HepG2 (cell line): ENCODE results near the gene MGAT5. TPM values are rescaled to one million over a fixed set of nuclear protein-coding genes. Genes with fewer than 3 reads are reported as not detected.

Source experiments
- ATAC-seq: fragments of 200-7000 bp; cut with Tn5 transposase; 3 replicates; pipeline ENCODE4 v1.9.1; 2020; ENCODE audit warnings: mild to moderate bottlenecking, moderate library complexity
- BruUV-seq: library from RNA; stranded (reverse); fragments of 400-500 nt; replicated peaks from 2 replicates; lab custom pipeline; 2021; lab: Mats Ljungman, UMichigan
- CTCF ChIA-PET: fragments of 300-600 bp; formaldehyde crosslinking; extraction: SDS; loops from one replicate; lab custom pipeline; 2021; ENCODE audit warnings: low total read pairs, inconsistent platforms, low intra/inter-chr PET ratio; lab: Yijun Ruan, JAX
- POLR2A ChIA-PET: fragments of 350-600 bp; sonication (Branson Sonifier 250); formaldehyde crosslinking; loops from one replicate; lab custom pipeline; 2020; ENCODE audit warnings: antibody characterized with exemption, inconsistent platforms; lab: Yijun Ruan, JAX
- DNase-seq: peaks from one replicate; pipeline ENCODE4 v3.0.0-alpha.2; 2015; ENCODE audit warnings: low spot score
- FAIRE-seq: peaks from 3 replicates; lab custom pipeline; 2011; peaks lifted over from hg19 to GRCh38; lab: Jason Lieb, UNC
- H2AFZ ChIP-seq: one replicate; pipeline ENCODE4 v1.6.1; 2011; ENCODE audit warnings: low read length, inconsistent platforms
- H3K27ac ChIP-seq: fragments of 300-600 bp; 3 replicates; pipeline ENCODE4 v1.8.0; 2011; ENCODE audit warnings: mixed run types, mild to moderate bottlenecking, mixed read lengths, low read length, inconsistent platforms; ENCODE audit not compliant: insufficient read depth; ENCODE audit errors: extremely low read length
- H3K27me3 ChIP-seq, 2 experiments: fragments of 200-600 bp in 1 of 2; 2 replicates in 1 of 2; 3 replicates in 1 of 2; pipeline versions ENCODE4 v1.6.0 to v1.8.0; 2011; ENCODE audit warnings: low read length in 2 of 2, mild to moderate bottlenecking in 2 of 2, moderate library complexity in 2 of 2, inconsistent platforms in 1 of 2; ENCODE audit not compliant: insufficient read depth in 2 of 2, control insufficient read depth in 1 of 2
- H3K36me3 ChIP-seq, 2 experiments: fragments of 200-600 bp in 1 of 2; replicated peaks in 1 of 2; 2 replicates in 1 of 2; 3 replicates in 1 of 2; pipeline versions ENCODE4 v1.5.1 to v1.8.0; 2011; ENCODE audit warnings: low read length in 2 of 2, inconsistent platforms in 1 of 2; ENCODE audit not compliant: insufficient read depth in 2 of 2, control insufficient read depth in 1 of 2
- H3K4me1 ChIP-seq: 2 replicates; pipeline ENCODE4 v1.5.1; 2012; ENCODE audit warnings: low read length, inconsistent platforms; ENCODE audit not compliant: insufficient read depth
- H3K4me2 ChIP-seq: 2 replicates; pipeline ENCODE4 v1.6.0; 2011; ENCODE audit warnings: low read depth, low read length, inconsistent platforms
- H3K4me3 ChIP-seq, 3 experiments: fragments of 200-600 bp in 1 of 3; sonication (generic), shearing (Covaris generic) in 1 of 3; replicated peaks in 1 of 3; 2 replicates each; pipeline ENCODE4 v1.5.1; 2011 to 2016; ENCODE audit warnings: low read length in 3 of 3, inconsistent platforms in 2 of 3, low read depth in 2 of 3, mild to moderate bottlenecking in 2 of 3, control low read depth in 1 of 3, mixed read lengths in 1 of 3; ENCODE audit not compliant: insufficient read depth in 1 of 3
- H3K79me2 ChIP-seq: one replicate; pipeline ENCODE4 v1.6.1; 2011; ENCODE audit warnings: low read length, inconsistent platforms; ENCODE audit not compliant: insufficient read depth
- H3K9ac ChIP-seq: 2 replicates; pipeline ENCODE4 v1.6.0; 2011; ENCODE audit warnings: mild to moderate bottlenecking, low read depth, low read length, inconsistent platforms; ENCODE audit not compliant: insufficient read depth
- H3K9me3 ChIP-seq: 2 replicates; pipeline ENCODE4 v1.5.1; 2012; ENCODE audit warnings: mild to moderate bottlenecking, low read length
- H4K20me1 ChIP-seq: 2 replicates; pipeline ENCODE4 v1.6.0; 2011; ENCODE audit warnings: inconsistent platforms, mild to moderate bottlenecking, low read length, moderate library complexity; ENCODE audit not compliant: insufficient read depth
- CENPX ChIP-seq: sonication (generic); formaldehyde crosslinking; IDR thresholded peaks from 2 replicates; pipeline ENCODE4 v1.9.0; 2021; ENCODE audit warnings: mild to moderate bottlenecking, missing genetic modification reagents, moderate library complexity
- CSRNP1 ChIP-seq: sonication (generic); formaldehyde crosslinking; IDR thresholded peaks from 2 replicates; pipeline ENCODE4 v1.8.1; 2023; ENCODE audit warnings: mild to moderate bottlenecking, missing genetic modification reagents
- DR1 ChIP-seq: sonication (generic); formaldehyde crosslinking; IDR thresholded peaks from 2 replicates; pipeline ENCODE4 v1.8.0; 2021; ENCODE audit warnings: mild to moderate bottlenecking, missing genetic modification reagents, inconsistent platforms
- FOXO1 ChIP-seq: sonication (generic); formaldehyde crosslinking; IDR thresholded peaks from 2 replicates; pipeline ENCODE4 v1.4.0; 2020; ENCODE audit warnings: missing genetic modification reagents
- KLF6 ChIP-seq: IDR thresholded peaks from 2 replicates; pipeline ENCODE4 v1.8.0; 2016; ENCODE audit warnings: missing biosample characterization, missing genetic modification reagents
- MLLT10 ChIP-seq: sonication (generic); formaldehyde crosslinking; IDR thresholded peaks from 2 replicates; pipeline ENCODE4 v1.4.0; 2020; ENCODE audit warnings: missing genetic modification reagents
- MXD1 ChIP-seq: sonication (generic); formaldehyde crosslinking; IDR thresholded peaks from 2 replicates; pipeline ENCODE4 v1.4.0; 2020; ENCODE audit warnings: mild to moderate bottlenecking, missing genetic modification reagents
- NFE2L1 ChIP-seq: sonication (generic); formaldehyde crosslinking; IDR thresholded peaks from 2 replicates; pipeline ENCODE4 v1.4.0; 2020; ENCODE audit warnings: missing genetic modification reagents, mild to moderate bottlenecking, borderline replicate concordance
- PRDM4 ChIP-seq: sonication (generic); formaldehyde crosslinking; IDR thresholded peaks from 2 replicates; pipeline ENCODE4 v1.9.0; 2021; ENCODE audit warnings: missing genetic modification reagents, borderline replicate concordance
- RAD51 ChIP-seq: fragments of 450-650 bp; IDR thresholded peaks from 2 replicates; pipeline ENCODE4 v1.6.1; 2016; ENCODE audit warnings: borderline replicate concordance
- TBX2 ChIP-seq: sonication (generic); formaldehyde crosslinking; IDR thresholded peaks from 2 replicates; pipeline ENCODE4 v1.5.0; 2020; ENCODE audit warnings: missing genetic modification reagents, mild to moderate bottlenecking, borderline replicate concordance
- TP53 ChIP-seq: sonication (generic); formaldehyde crosslinking; conservative IDR thresholded peaks from 2 replicates; pipeline ENCODE4 v1.4.0; 2020; ENCODE audit warnings: missing genetic modification reagents
- ZNF207 ChIP-seq: fragments of 450-650 bp; IDR thresholded peaks from 2 replicates; pipeline ENCODE4 v1.6.1; 2016; ENCODE audit warnings: antibody characterized with exemption, borderline replicate concordance
- ZNF501 ChIP-seq: sonication (generic); formaldehyde crosslinking; IDR thresholded peaks from 2 replicates; pipeline ENCODE4 v1.5.1; 2020; ENCODE audit warnings: mild to moderate bottlenecking, moderate library complexity, missing genetic modification reagents
- WGBS: methylation state at CpG from one replicate; pipeline ENCODE4 v1.1.6; 2017; ENCODE audit warnings: low lambda C conversion rate; 5-methylcytosine and 5-hydroxymethylcytosine counted together
- in situ Hi-C: cut with HindIII; loops from 2 replicates; pipeline ENCODE4 v1.10.0; 2017; ENCODE audit warnings: low pct_unique_long_range_greater_than_20kb; ENCODE audit not compliant: extremely low pct_ligation_motif_present
- intact Hi-C: fragments of 100-400 bp; cut with micrococcal nuclease; formaldehyde crosslinking; loops from one replicate; pipeline ENCODE4 v1.10.0; 2022; ENCODE audit not compliant: unreplicated experiment
- polyA plus RNA-seq, 8 experiments: library from polyadenylated mRNA; depleted of rRNA in 3 of 8; stranded (reverse) in 7 of 8; unstranded in 1 of 8; fragments of >200 nt; fragmentation: Illumina TruSeq in 4 of 8; extraction: Trizol in 4 of 8; gene quantifications; 2 replicates each; pipeline versions ENCODE4 v1.2.1 to v1.2.3, GENCODE V29; 2011 to 2016; ENCODE audit warnings: low read depth in 4 of 8, missing spikeins in 1 of 8, mixed read lengths in 1 of 8; ENCODE audit not compliant: insufficient read depth in 1 of 8
- total RNA-seq, 5 experiments: library from RNA; depleted of rRNA; stranded (reverse); fragments of >200 nt; fragmentation: Illumina TruSeq; extraction: Trizol; gene quantifications; 2 replicates each; pipeline ENCODE4 v1.2.3, GENCODE V29; 2016; ENCODE audit warnings: low read depth in 1 of 5
- TF ChIP-seq, protein P1 (sequence below): sonication (generic); formaldehyde crosslinking; IDR thresholded peaks from 2 replicates; pipeline ENCODE4 v1.4.0; 2020; ENCODE audit warnings: mild to moderate bottlenecking, missing genetic modification reagents

MGAT5 gene
- total and polyA plus RNA-seq, 2 of the 13 experiments (the other 11 are each of a cell fraction or from before 2014, with no cell fraction given): 33.1 to 60.2 TPM

DNA sequence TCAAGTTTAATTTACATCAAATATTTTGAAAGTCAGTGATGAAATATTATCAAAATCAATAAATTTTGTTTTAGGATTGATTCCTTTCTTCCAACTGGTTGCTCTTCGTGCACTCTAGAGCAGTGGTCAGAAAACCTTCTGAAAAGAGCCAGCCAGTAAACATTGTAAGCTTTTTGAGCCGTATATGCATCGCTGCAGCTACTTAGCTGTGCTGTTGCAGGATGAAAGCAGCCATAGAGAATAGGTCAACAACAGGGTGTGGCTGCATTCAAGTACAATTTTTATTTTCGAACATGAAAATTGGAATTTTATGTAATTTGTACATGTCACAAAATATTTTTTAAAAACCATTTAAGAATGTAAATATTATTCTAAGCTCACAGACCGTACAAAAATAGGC is 94.9 kb downstream of the MGAT5 start:
- DNase-seq (no peak), FAIRE-seq (no peak), ATAC-seq (no peak)
- no peak overlapping the region for H3K4me3 ChIP-seq
- H3K9ac ChIP-seq: no peak overlapping the region
- H3K79me2 ChIP-seq: no peaks in the 10 kb centered on the region
- in situ Hi-C loops: no loop called here
- BruUV-seq: no TSS peak
- no peaks in the 10 kb centered on the region for H3K4me1 ChIP-seq
- H2AFZ ChIP-seq: no peak overlapping the region
- WGBS: 76% methylated on average over 5 of the region's 5 CpGs
- POLR2A ChIA-PET: interaction anchor here (1.3 kb wide), 1 partner anchor 10 kb away, joined by 3 read pairs; no protein-coding TSS in a partner anchor
- H3K4me2 ChIP-seq: no peak overlapping the region
- H3K9me3 ChIP-seq: no peaks in the 10 kb centered on the region
- no peaks in the 10 kb centered on the region for H3K27me3 ChIP-seq
- H3K27ac ChIP-seq: no peak overlapping the region
- peaks cover 10 to 42% of the 10 kb centered on the region in 2 experiments for H3K36me3 ChIP-seq
- no peaks in the 10 kb centered on the region for H4K20me1 ChIP-seq
- CTCF ChIA-PET: no interaction called here
- intact Hi-C loops: no loop called here
- TF ChIP-seq, protein P1, sequence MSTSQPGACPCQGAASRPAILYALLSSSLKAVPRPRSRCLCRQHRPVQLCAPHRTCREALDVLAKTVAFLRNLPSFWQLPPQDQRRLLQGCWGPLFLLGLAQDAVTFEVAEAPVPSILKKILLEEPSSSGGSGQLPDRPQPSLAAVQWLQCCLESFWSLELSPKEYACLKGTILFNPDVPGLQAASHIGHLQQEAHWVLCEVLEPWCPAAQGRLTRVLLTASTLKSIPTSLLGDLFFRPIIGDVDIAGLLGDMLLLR (CRISPR knock-in tag): no peak
- TF ChIP-seq TP53 (CRISPR knock-in tag) (no peak), MLLT10 (CRISPR knock-in tag) (no peak), PRDM4 (no peak), MXD1 (CRISPR knock-in tag) (no peak), DR1 (CRISPR knock-in tag) (no peak), FOXO1 (CRISPR knock-in tag) (no peak), ZNF501 (CRISPR knock-in tag) (no peak), NFE2L1 (no peak), KLF6 (no peak), ZNF207 (no peak), RAD51 (no peak), CSRNP1 (no peak), TBX2 (CRISPR knock-in tag) (no peak), CENPX (CRISPR knock-in tag) (no peak)
